Neural cell (in vitro differentiated cells): ENCODE results near the gene FCHO2. TPM values are rescaled to one million over a fixed set of nuclear protein-coding genes. Genes with fewer than 3 reads are reported as not detected.

ENCODE experiments used
- H2AFZ ChIP-seq: fragments of 200-600, 300-800 bp; sonication (generic), shearing (Covaris generic); 2 replicates; pipeline ENCODE4 v1.6.0; 2014; ENCODE audit warnings: low read depth, mild to moderate bottlenecking, antibody characterized with exemption, low read length, moderate library complexity
- H3F3A ChIP-seq: fragments of 200-600 bp; shearing (Covaris generic); 2 replicates; pipeline ENCODE4 v1.6.1; 2016; ENCODE audit warnings: mild to moderate bottlenecking, moderate library complexity, mixed read lengths, antibody characterized with exemption, low read length; ENCODE audit not compliant: insufficient read depth, poor library complexity, severe bottlenecking
- H3K27ac ChIP-seq: fragments of 200-600, 300-800 bp; sonication (generic), shearing (Covaris generic); 2 replicates; pipeline ENCODE4 v1.5.1; 2014; ENCODE audit warnings: mild to moderate bottlenecking, low read length, moderate library complexity
- H3K27me3 ChIP-seq: fragments of 300-800, 200-600 bp; sonication (generic), shearing (Covaris generic); 2 replicates; pipeline ENCODE4 v1.6.0; 2014; ENCODE audit warnings: mild to moderate bottlenecking, low read depth, low read length, moderate library complexity; ENCODE audit not compliant: insufficient read depth
- H3K36me3 ChIP-seq: fragments of 300-800, 200-600 bp; sonication (generic), shearing (Covaris generic); 2 replicates; pipeline ENCODE4 v1.5.1; 2014; ENCODE audit warnings: mild to moderate bottlenecking, antibody characterized with exemption, low read length, moderate library complexity; ENCODE audit not compliant: insufficient read depth
- H3K4me2 ChIP-seq: fragments of 300-800, 200-600 bp; sonication (generic), shearing (Covaris generic); 2 replicates; pipeline ENCODE4 v1.6.0; 2014; ENCODE audit warnings: mild to moderate bottlenecking, low read length
- H3K4me3 ChIP-seq: fragments of 300-800, 200-600 bp; sonication (generic), shearing (Covaris generic); 2 replicates; pipeline ENCODE4 v1.5.1; 2014; ENCODE audit warnings: mild to moderate bottlenecking, low read length, moderate library complexity
- H3K79me2 ChIP-seq: fragments of 200-600 bp; shearing (Covaris generic); replicated peaks from 2 replicates; pipeline ENCODE4 v1.6.0; 2014; ENCODE audit warnings: mild to moderate bottlenecking, low read length, moderate library complexity; ENCODE audit not compliant: insufficient read depth
- H3K9ac ChIP-seq: fragments of 300-800, 200-600 bp; sonication (generic), shearing (Covaris generic); 2 replicates; pipeline ENCODE4 v1.6.1; 2016; ENCODE audit warnings: mild to moderate bottlenecking, low read length, mixed read lengths
- H3K9me2 ChIP-seq: fragments of 200-600 bp; shearing (Covaris generic); 2 replicates; pipeline ENCODE4 v1.6.1; 2016; ENCODE audit warnings: mild to moderate bottlenecking, low read length, mixed read lengths; ENCODE audit not compliant: insufficient read depth
- H3K9me3 ChIP-seq: fragments of 200-600, 300-800 bp; sonication (generic), shearing (Covaris generic); 2 replicates; pipeline ENCODE4 v1.6.1; 2016; ENCODE audit warnings: mild to moderate bottlenecking, mixed run types, low read length, moderate library complexity, mixed read lengths
- H4K20me1 ChIP-seq: fragments of 200-600 bp; shearing (Covaris generic); 2 replicates; pipeline ENCODE4 v1.6.1; 2016; ENCODE audit warnings: mild to moderate bottlenecking, mixed run types; ENCODE audit not compliant: insufficient read depth
- EP300 ChIP-seq: fragments of 450-650 bp; conservative IDR thresholded peaks from 2 replicates; pipeline ENCODE4 v1.6.1; 2014; ENCODE audit warnings: antibody characterized with exemption, mild to moderate bottlenecking, moderate library complexity; ENCODE audit not compliant: poor library complexity, severe bottlenecking
- EZH2 ChIP-seq: fragments of 200-600, 300-800 bp; shearing (Covaris generic), sonication (generic); IDR thresholded peaks from 2 replicates; pipeline ENCODE4 v1.6.1; 2014; ENCODE audit warnings: antibody characterized with exemption, low read length, borderline replicate concordance, mild to moderate bottlenecking; ENCODE audit not compliant: insufficient read depth, poor library complexity, severe bottlenecking
- MXI1 ChIP-seq: fragments of 450-650 bp; conservative IDR thresholded peaks from 2 replicates; pipeline ENCODE4 v1.6.1; 2014; ENCODE audit warnings: antibody characterized with exemption, mild to moderate bottlenecking; ENCODE audit not compliant: poor library complexity, severe bottlenecking
- POLR2AphosphoS5 ChIP-seq: IDR thresholded peaks from 2 replicates; pipeline ENCODE4 v1.6.1; 2012
- RAD21 ChIP-seq: fragments of 450-650 bp; conservative IDR thresholded peaks from 2 replicates; pipeline ENCODE4 v1.6.1; 2014; ENCODE audit warnings: antibody characterized with exemption, mild to moderate bottlenecking, moderate library complexity
- SMC3 ChIP-seq: fragments of 450-650 bp; conservative IDR thresholded peaks from 2 replicates; pipeline ENCODE4 v1.6.1; 2014; ENCODE audit warnings: antibody characterized with exemption, mild to moderate bottlenecking, moderate library complexity; ENCODE audit not compliant: poor library complexity
- TAF1 ChIP-seq: IDR thresholded peaks from 2 replicates; pipeline ENCODE4 v1.6.1; 2012; ENCODE audit warnings: low read depth
- polyA plus RNA-seq: library from polyadenylated mRNA; depleted of rRNA; stranded (reverse); fragments of >200 nt; gene quantifications from 2 replicates; pipeline ENCODE4 v1.2.3, GENCODE V29; 2014
- TF ChIP-seq, protein P1 (sequence below): fragments of 450-650 bp; IDR thresholded peaks from 2 replicates; pipeline ENCODE4 v1.5.1; 2014; ENCODE audit warnings: antibody characterized with exemption, mild to moderate bottlenecking, moderate library complexity; ENCODE audit not compliant: poor library complexity, severe bottlenecking
- TF ChIP-seq, protein P2 (sequence below): IDR thresholded peaks from 2 replicates; pipeline ENCODE4 v1.6.1; 2012; ENCODE audit warnings: borderline replicate concordance

The FCHO2 gene
- polyA plus RNA-seq, 1 donor from 2014 or later, result 24.3 TPM

DNA sequence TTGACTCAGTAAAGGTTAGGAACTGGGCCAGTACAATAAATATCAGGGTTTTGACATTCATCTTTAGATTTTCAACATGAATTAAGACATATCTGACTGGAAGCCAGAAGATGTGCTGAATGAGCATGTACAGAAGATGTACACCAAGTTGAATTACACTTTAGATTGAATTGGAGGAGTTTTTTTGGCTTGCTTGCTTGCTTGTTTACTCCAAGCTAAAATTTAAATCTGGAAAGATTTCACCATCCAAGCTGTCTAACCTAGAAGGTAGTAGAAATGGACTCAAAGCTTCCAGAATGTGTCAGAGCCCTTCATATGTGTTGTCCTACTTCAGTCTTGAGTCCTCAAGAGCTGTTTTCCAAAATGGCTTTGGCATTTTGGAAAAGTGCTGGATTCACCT is 49.0 kb upstream of the FCHO2 start (continued):
- TF ChIP-seq, protein P1, sequence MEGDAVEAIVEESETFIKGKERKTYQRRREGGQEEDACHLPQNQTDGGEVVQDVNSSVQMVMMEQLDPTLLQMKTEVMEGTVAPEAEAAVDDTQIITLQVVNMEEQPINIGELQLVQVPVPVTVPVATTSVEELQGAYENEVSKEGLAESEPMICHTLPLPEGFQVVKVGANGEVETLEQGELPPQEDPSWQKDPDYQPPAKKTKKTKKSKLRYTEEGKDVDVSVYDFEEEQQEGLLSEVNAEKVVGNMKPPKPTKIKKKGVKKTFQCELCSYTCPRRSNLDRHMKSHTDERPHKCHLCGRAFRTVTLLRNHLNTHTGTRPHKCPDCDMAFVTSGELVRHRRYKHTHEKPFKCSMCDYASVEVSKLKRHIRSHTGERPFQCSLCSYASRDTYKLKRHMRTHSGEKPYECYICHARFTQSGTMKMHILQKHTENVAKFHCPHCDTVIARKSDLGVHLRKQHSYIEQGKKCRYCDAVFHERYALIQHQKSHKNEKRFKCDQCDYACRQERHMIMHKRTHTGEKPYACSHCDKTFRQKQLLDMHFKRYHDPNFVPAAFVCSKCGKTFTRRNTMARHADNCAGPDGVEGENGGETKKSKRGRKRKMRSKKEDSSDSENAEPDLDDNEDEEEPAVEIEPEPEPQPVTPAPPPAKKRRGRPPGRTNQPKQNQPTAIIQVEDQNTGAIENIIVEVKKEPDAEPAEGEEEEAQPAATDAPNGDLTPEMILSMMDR, result no peak
- TF ChIP-seq POLR2AphosphoS5, result no peak

DNA sequence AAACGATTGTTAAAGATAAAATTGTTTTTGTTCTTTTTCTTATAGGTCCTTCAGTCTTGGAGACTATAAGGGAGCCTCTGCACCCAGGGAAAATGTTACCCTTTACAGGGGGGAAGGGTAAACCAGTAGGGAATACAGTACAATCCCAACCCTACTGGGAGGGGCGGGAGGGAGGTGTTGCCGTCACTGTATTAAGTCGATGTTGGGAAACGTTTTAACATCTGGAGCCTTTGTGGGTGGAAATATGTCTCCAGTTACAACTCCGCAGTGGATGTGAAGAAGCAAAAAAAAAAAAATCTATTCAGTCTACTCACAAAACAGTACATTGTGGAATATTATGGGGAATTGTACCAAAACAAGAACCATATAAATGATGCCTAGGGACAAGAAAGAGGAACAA is 47.2 kb upstream of the FCHO2 start:
- no peak for TF ChIP-seq MXI1
- TF ChIP-seq RAD21, result no peak
- TF ChIP-seq, protein P1, result no peak
- TF ChIP-seq EZH2, result no peak
- no peak for TF ChIP-seq EP300
- TF ChIP-seq TAF1, result no peak
- TF ChIP-seq POLR2AphosphoS5, result no peak
- no peak for TF ChIP-seq SMC3
- TF ChIP-seq, protein P2, sequence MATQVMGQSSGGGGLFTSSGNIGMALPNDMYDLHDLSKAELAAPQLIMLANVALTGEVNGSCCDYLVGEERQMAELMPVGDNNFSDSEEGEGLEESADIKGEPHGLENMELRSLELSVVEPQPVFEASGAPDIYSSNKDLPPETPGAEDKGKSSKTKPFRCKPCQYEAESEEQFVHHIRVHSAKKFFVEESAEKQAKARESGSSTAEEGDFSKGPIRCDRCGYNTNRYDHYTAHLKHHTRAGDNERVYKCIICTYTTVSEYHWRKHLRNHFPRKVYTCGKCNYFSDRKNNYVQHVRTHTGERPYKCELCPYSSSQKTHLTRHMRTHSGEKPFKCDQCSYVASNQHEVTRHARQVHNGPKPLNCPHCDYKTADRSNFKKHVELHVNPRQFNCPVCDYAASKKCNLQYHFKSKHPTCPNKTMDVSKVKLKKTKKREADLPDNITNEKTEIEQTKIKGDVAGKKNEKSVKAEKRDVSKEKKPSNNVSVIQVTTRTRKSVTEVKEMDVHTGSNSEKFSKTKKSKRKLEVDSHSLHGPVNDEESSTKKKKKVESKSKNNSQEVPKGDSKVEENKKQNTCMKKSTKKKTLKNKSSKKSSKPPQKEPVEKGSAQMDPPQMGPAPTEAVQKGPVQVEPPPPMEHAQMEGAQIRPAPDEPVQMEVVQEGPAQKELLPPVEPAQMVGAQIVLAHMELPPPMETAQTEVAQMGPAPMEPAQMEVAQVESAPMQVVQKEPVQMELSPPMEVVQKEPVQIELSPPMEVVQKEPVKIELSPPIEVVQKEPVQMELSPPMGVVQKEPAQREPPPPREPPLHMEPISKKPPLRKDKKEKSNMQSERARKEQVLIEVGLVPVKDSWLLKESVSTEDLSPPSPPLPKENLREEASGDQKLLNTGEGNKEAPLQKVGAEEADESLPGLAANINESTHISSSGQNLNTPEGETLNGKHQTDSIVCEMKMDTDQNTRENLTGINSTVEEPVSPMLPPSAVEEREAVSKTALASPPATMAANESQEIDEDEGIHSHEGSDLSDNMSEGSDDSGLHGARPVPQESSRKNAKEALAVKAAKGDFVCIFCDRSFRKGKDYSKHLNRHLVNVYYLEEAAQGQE, result no peak
- H3K9me3 ChIP-seq, result no peaks in the 10 kb centered on the region
- peaks cover 7% of the 10 kb centered on the region for H3K36me3 ChIP-seq

DNA sequence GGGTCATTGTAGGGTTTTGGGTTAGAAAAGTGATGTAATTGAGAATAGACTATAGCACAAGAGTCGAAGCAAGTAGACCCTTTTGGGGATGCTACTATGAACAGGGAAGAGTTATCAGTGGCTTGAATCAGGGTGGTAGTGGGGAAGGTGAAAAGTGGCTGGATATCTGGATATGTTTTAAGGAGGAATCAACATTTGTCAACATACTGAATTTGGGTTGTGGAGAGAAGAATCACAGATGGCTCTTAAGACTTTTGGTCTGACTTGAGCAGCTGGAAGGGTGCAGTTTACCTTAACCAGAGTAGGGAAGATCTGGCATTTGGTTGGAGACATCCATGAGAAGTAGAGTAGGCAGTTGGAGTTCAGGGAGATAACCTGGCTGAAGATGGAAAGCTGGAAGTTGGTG is 38.5 kb upstream of the FCHO2 start:
- no peaks in the 10 kb centered on the region for H4K20me1 ChIP-seq
- no peak overlapping the region for H2AFZ ChIP-seq
- no peaks in the 10 kb centered on the region for H3K79me2 ChIP-seq
- no peak overlapping the region for H3K9ac ChIP-seq
- no peaks in the 10 kb centered on the region for H3K27me3 ChIP-seq
- H3K9me2 ChIP-seq, result no peaks in the 10 kb centered on the region
- no peak overlapping the region for H3K4me3 ChIP-seq
- no peak for TF ChIP-seq POLR2AphosphoS5
- no peak for TF ChIP-seq MXI1
- TF ChIP-seq EZH2, result no peak
- TF ChIP-seq, protein P2, result no peak
- no peak for TF ChIP-seq TAF1
- no peak for TF ChIP-seq EP300
- TF ChIP-seq RAD21, result no peak
- TF ChIP-seq, protein P1, result no peak
- no peak for TF ChIP-seq SMC3
- no peak overlapping the region for H3K4me2 ChIP-seq
- no peaks in the 10 kb centered on the region for H3K36me3 ChIP-seq
- no peak overlapping the region for H3K27ac ChIP-seq
- no peaks in the 10 kb centered on the region for H3K9me3 ChIP-seq
- H3F3A ChIP-seq, result no peaks in the 10 kb centered on the region

More for the DNA sequence above, 47.2 kb upstream of the FCHO2 start:
- H3F3A ChIP-seq, result no peaks in the 10 kb centered on the region
- H3K27me3 ChIP-seq, result no peaks in the 10 kb centered on the region
- H3K27ac ChIP-seq, result no peak overlapping the region
- no peaks in the 10 kb centered on the region for H3K9me2 ChIP-seq
- no peak overlapping the region for H3K4me3 ChIP-seq
- peaks cover 5% of the 10 kb centered on the region for H3K79me2 ChIP-seq
- H3K9ac ChIP-seq, result no peak overlapping the region
- no peak overlapping the region for H2AFZ ChIP-seq
- no peaks in the 10 kb centered on the region for H4K20me1 ChIP-seq
- H3K4me2 ChIP-seq, result no peak overlapping the region
